Left lobe of liver (tissue), 2 donors: ENCODE results near the gene MYORG. TPM values are rescaled to one million over a fixed set of nuclear protein-coding genes. Genes with fewer than 3 reads are reported as not detected.
A peak's percentile ranks its signal among the peaks of the same experiment; 100 is the strongest.

ENCODE experiments used
- ATAC-seq: fragments of 200-7000 bp; cut with Tn5 transposase; one replicate; pipeline ENCODE4 v1.9.1; 2020; ENCODE audit warnings: mild to moderate bottlenecking, moderate library complexity
- DNase-seq: peaks from one replicate; pipeline ENCODE4 v3.0.0-alpha.2; 2020; ENCODE audit warnings: low spot score
- total RNA-seq: library from RNA; stranded (reverse); gene quantifications from one replicate; pipeline ENCODE4 v1.2.1, GENCODE V29; 2021
- donor health status: DM: no; HTN: no; CAD: no; lungs with moderate emphysema.
- donor health status: DM: no; HTN: yes; CAD: no.

The MYORG gene
- total RNA-seq: 76.2 TPM

DNA sequence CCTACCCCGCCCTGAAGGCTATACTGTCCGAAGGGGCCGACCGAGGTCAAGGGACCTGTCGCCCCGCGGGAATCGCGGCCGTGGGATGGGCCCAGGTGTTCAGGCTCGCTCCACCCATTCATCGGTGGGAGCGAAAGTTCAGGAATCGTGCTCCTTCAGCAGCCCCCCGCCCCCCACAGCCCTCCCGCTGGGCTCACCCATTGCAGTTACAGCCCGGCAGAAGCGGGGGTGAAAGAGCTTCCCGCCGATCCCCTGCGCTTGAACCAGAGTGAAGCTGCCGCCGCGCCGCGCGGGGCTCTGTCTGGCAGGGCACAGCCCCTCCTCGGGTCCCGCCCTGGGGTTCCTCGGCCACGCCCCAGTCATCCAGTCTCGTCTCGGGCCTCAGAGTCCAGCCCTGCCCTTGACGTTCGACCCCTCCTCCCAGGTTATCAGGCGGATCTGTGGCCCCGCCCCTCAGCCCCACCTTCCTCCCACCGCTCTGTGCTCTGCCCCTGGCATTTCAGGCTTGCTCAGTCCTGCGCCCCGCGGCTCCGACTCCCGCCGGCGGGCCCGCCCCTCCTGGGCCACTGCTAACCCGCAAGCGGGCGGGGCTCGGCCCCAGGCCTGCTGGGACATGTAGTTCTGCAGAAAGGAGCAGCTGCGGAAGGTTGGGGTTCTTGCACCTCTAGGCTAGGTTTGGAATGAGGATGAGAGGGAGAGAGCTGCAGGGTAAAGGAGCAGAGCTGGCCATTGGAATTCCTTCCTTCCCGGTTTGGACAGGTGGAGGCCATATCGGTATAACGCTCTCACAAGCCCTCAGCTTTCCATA is at the start of gene MYORG:
TSS of gene MYORG (minus strand) at position 303 of the 808 bp plus-strand sequence. CDS start 3,955 bp downstream, outside the sequence.
- peak; percentile 71 for ATAC-seq
- peak; percentile 99 for DNase-seq

DNA sequence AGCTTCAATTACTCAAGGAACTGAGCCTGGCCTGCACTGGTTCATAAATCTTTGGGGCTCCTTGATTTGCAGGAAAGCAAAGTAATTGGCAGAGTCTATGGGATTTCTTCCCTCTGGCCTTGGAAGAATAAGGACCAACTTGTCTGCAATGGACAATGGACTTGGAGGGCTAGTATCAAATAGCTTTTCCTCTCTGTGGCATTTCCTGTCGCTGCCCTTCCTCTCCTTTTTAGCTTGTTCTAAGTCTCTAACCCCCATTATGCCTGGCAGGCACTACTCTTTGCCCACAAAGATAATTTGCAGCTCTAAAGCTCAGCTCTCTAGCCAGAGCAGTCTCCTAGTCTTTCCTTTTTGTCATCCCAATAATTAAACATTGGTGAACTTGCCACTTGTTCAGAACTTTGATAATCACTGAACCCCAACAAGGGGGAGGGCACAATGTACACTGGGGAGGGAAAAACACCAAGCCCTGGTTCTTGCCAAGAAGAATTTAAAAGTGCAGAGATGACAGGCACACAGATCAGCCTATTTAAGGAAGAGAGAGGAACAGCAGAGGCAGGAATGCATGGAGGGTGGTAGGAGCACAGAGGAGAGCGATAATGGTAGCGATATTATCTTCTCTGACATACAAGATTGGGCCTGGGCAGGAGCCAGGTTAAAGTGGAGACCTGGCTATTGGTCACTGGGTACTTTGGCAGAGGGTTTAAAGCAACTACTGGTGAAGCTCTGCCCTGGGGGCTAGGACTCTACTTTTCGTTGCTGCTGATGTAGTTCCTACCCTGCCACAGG is 43.2 kb upstream of the MYORG start:
- ATAC-seq (no peak), DNase-seq (no peak)

DNA sequence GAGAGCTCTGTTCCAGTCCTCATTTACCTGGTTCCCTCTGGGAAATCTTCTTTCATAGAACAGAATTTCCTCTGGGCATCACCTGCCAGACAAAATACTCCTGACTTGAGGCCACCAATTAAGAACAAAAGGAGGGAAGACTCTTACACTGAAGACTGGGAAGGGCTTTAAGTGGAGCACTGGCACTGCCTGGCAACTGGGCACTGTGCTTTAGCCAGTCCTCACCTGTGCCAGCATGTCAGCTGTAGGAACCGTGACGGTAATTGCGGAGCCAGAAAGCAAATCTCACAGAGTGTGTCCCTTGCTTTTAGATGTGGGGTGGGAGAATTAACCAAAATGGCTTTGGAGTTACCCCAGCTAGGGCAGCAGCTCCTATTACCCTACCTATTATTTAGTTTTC is 41.0 kb upstream of the MYORG start:
- ATAC-seq: no peak
- DNase-seq: no peak

DNA sequence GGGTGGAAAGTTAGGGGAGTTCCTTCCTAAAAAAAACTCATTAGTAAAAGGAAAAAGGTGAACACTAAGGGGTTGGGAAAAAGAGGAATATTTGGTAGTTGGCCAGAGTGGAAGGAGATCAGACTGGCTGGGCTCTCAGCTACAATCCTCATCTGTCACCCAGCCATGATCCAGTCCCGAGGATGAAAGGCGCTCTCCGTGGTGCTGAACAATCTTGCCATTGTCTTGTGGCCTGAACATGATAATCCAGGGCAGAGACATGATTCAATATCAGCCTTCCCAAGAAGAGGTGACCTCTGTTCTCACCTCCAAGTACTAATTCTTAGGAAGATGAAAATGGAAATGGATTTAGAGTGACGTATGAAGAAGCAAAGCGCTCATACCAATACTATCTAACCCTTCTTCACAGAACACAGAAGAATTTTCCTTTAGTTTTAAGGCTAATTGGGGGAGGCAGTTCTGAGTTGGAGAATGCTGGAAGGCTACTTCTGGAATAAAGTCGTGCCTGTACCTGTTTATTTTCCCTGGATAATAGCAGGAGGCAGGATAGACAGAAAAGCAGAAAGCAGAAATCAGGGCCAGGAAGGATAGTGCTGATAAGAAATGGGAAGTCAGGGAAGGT is 36.6 kb upstream of the MYORG start:
- peak; percentile 55 for ATAC-seq

DNA sequence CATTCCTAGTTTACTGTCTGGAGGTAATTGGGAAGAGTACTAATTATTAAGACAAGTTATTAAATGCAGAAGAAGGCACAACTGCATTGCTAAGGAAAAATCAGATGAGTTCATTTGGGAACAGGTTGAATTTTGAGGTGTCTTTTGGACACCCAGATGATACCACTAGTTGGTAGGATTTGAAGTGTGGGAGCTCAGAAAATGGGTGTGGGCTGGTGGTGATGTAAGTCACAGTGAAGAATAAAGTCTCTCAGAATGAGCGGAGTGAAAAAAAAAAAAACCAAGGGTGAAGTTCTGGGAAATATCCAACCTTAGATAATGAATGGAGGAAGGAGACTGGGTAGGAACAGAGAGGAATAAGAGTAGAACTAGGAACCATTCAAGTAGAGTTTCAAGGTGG is 35.6 kb upstream of the MYORG start:
- DNase-seq (no peak), ATAC-seq (no peak)

More for the DNA sequence above, 36.6 kb upstream of the MYORG start:
- no peak for DNase-seq

DNA sequence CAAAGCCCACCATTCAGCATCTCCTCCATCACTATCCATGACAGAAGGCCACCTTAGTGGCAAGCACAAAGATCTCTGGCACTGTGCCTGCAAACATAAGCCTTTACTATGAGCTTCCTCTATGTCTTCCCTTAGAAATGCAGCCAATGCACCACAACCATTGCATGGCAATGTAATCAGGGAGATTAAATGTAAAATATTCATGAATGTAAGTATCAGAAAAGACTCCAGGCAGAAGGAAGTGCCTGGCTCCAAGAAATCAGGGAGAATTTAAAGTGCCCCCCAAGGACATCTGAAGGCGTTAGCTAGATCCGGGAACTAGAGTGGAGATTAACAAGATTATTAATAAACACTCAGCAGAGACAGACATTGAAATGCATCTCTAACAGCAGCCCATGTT is 32.5 kb upstream of the MYORG start:
- ATAC-seq: no peak

DNA sequence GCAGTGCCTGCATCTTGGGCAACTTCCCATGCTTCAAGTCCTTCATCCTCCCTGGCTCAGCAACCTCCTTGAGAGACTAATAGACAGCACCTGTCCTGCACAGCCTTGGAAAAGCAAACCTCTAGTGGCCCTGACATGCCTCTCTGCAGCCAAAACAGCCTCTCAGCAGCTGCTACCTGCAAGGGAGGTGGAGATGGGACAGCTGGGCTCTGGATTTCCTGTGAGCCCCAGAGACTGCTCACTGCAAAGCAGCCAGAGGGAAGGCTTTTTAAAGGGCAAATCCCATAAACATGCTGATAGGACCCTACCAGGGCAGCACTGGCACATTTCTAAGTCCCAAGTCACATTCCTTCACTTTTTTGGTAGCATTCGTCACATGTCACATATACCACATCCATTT is 31.5 kb upstream of the MYORG start:
- no peak for DNase-seq
- ATAC-seq: no peak

More for the DNA sequence above, 32.5 kb upstream of the MYORG start:
- no peak for DNase-seq

DNA sequence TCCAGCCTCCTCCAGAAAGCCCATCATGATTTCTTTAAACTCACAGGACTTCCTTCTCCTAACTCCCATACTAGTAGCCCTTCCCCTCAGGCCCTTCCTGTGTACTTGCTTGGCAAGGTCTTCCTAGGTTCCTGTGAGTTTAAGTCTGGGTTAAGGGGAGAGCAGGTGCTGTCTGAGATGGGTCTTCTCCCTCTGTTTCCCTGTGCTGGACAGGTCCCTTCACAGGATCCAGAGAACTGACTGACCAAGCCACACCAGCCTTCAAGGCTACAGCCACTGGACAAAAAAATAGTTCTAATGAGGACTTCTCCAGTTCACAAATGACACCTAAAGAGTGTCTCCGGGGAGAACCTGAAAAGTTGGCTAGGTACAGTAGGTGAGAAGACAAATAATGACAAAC is 29.5 kb upstream of the MYORG start:
- no peak for DNase-seq
- no peak for ATAC-seq

DNA sequence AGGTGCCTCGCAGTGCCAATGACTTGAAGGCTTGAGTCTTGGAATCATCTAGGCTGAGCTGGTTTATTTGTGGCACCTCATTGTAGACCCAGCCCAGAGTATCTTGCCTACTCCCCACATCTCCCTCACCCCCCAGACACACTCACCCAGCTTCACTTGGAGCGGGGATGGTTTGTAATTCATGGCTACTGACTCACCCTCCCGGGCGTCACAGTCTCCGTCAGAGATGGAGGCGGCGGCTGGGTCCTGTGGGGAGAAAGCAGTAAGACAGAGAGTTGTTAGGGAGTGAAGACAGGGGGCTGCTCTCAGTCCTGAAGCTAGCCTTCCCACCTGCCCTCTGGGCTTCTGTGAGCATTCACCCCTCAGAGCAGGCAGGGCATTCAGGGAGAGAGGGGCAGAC is 29.0 kb upstream of the MYORG start:
- DNase-seq (no peak), ATAC-seq (no peak)

DNA sequence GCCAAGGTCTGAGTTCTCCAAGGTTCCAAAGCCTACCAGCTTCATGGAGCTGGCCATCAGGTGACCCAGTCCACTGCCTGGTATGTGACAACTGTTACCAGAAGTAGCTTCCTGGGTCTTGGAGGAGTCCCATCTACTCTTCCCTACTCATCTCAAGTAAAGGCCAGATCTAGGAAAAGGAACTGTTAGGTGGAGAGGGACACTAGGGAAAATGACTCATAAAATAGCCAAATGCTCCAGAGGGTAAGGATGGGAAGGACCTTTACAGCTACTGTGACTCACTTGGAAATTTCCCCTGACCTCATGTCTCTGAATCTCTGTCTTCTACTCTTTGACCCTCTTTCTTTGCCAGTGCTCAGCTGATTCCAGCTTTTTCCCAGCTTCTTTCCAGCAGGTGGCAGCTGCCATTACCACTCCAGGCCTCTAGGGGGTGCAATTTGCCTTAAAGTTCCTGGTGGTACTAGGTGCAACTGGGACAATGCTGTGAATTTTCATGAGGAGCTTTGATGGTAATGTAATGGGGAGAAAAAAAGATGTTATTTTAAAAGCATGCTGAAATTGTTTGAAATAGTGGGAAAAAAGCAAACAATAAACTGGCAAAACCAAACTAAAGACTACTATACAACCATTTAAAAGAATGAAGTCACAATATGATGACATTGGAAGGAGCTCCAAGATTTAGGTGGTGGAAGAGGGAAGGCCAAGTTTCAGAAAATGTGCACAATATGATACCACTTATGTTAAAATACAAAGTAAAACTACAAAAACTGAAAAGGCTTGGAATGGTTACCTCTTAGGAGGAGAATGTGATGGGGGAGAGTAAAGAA is 27.1 kb upstream of the MYORG start:
- DNase-seq (peak; percentile 80), ATAC-seq (peak; percentile 98)

DNA sequence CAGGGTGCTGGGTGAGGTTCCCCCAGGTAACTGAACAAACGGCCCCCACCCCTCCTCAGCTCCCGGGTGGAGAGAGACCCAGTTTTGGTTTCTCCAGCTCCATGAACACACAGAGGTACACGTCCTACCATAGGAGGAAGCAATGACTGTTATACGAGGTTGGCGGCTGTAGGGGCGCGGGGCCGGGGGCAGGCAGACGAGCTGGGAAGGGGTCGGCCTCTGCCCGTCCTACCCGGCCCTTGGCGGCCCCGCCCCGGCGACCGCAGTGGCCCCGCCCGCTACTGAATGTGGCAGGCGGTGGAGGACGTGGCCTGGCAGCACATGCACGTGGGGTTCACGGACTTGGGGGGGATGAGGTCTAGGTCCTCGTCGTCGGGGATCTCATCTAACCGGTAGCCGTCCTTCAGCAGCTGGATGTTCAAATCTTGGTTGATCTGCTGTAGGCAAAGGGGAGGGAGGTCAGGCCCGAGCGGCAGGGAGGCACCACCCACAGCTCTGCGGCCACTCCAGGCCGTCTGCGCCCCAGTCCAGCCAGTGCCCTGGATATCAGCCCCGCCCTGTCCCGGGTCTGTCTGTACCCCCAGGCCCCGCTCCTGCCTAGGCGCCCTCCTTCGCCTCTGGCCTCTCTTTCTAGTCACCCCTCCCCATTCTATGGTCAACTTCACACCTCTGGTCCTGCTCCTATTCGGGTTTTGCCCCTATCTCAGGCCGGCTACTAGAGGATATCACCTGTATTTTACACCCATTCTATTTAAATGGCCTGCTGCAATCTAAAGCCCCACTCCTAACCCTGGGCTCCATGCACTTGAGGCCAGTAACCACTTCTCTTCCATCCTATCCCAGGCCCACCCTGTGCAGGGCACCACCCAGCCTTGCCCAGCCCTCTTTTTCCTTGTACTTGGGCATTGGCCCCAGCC is 24.2 kb upstream of the MYORG start:
- no peak for DNase-seq
- no peak for ATAC-seq

DNA sequence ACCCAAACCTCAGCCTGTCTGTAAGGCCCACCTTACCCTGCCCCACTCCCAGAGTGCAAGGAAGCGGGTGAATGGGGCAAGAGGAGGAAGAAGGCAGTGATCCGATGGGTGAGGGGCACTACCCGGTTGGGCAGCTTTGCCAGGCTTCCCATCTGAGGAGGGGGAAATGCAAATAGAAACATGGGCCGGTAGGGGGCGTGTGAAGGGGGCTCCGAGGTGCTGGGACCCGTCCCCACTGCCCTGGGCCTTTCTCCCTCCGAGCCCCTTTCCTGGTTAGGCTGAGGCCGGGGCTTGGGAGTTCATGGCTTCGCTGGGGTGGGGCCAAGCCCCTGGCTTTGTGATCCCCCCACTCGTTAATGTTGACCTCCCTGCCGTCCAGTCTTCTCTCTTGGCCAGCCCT is 23.6 kb upstream of the MYORG start:
- ATAC-seq (no peak), DNase-seq (no peak)

DNA sequence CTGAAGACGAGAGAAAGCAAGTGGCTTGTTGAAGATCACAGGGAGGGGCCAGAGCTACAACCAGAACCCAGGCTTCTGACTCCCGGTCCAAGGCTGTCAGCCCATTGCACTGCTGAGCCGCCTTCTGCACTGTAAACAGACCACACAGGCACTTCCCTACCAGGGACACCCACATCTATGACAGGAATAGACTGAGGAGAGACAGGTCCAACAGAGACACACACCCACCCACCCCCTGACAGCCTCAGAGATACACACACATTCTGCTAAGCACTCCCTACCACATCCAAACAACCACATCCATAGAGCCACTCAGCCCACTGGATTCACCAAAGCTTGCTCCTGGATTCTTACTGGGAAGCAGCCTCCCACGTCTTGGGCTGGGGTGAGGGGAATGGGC is 23.0 kb upstream of the MYORG start:
- ATAC-seq (no peak), DNase-seq (no peak)

DNA sequence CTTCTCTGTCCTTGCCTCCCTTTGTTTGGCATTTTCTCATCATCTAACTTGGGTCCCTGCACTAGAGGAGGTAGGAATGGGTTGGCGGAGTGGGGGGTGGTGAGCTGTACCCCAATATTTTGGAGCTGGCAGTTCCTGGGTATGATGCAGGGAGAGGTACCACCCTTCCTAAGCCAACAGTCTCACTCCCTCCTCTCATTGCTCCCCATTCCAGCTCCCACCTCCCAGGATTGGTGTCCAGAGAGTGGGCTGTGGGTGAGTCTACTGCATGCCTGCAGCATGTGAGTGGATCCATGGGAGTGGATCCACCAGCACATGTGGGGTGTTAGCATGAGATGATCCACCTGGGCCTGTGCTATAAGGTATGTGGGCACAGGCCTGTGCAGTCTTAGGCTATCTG is 22.2 kb upstream of the MYORG start:
- no peak for DNase-seq
- ATAC-seq: no peak

DNA sequence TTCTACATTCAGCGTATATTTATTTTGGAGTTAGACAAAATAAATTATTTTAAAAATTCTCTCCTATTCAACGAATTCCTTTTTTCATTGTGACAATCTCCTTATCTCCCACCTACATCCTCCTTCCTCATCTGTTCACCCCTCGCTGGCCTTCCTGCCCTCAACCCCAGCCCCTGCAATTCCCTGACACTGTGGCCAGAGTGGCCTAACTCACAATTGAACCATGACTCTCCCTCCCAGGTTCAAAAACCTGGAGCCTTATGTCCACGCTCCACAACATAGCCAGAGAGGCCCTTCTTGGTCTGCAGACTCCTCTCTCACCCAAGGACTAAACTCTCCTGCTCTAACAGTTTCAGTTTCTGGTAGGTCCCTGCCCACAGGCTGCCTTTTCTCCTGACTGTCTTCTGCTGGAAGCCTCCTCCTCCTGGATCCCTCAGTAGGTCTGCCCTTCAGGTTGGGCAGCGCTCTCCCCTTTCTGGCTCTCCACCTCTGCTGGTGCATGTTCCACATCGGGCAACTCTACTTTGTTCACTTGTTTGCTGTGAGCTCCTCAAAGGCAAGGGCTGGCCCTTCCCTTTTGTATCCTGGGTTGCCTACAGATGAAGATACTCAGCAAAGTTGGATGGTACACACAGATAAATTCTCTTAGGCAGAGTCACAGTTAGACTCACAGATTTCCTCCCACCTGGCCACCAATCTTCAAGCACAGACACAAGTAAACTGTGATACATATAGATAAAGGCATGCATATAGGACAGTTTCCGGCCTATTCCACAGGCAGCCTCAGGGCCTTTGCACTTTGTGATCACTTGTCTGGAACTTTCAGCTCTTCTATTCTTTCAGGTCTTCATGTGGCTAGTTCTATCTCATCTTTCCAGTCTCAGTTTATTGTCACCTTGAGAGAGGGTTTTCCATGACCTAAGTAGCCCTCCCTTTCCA is 19.8 kb upstream of the MYORG start:
- no peak for DNase-seq
- no peak for ATAC-seq

DNA sequence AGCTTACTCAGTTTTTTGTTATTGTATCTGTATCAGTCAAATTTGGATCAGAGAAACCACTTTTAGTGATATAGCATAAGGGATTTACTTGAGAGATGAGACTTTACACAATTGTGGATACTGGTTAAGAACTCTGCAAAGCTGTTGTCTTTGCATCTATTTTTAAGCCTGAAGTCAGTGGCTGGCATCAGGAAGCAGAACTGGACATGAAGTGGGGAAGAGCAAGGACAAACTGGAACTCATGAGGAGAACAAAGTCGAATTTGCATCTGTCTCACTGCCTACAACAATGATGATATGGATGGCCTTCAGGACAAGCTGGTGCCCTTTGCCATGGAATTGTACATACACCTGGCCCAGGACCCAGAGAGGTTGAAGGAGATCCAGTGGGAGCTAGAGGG is 15.8 kb upstream of the MYORG start:
- DNase-seq: no peak

DNA sequence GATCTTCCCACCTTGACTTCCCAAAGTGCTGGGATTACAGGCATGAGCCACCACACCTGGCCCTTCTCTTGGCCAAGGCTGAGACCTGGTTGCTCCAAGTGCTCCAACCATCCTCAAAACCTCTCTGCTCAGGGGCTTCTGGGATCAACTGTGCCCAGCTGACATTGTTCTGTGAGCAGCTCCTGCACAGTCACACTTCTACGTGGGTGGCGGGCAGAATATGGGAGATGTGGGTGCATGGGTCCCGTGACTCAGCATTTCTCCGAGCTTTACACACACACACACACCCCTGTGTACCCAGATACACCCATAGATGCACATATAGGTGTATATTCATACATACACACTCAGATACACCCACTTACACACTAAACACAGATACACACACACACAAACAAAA is 10.5 kb upstream of the MYORG start:
- ATAC-seq (no peak), DNase-seq (peak; percentile 34)

More for the DNA sequence above, 15.8 kb upstream of the MYORG start:
- ATAC-seq: no peak

DNA sequence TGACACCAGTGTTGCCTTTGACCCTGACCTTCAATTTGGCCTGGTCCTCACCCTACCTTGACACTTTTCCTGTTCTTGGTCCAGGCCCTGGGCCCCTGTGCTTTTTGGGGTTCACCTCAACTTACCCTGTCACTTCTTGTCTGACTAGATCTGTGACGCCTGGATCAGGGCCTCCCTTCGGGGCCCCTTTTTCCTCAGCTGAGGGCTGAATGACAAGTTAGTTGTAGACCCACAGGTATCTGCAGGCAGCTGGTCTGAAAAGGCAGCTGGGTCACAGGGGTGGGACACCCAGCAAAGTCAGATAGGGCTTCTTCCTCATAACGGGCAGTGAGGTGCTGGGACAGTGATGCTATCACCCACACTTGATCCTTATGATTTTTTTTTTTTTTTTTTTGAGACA is 10.0 kb upstream of the MYORG start:
- peak; percentile 40 for DNase-seq
- no peak for ATAC-seq
